NB4 (cell line): ENCODE data around the gene PRAMEF8.
"Not testable (repeated sequence)": the region's sequence is repeated elsewhere in the genome, so short reads cannot be mapped to it uniquely, and the experiment has no call there.

Source experiments
- CTCF ChIP-seq: IDR thresholded peaks from one replicate; pipeline ENCODE4 v1.5.1; 2012; ENCODE audit warnings: low read depth, low read length
- MAX ChIP-seq: IDR thresholded peaks from 2 replicates; pipeline ENCODE4 v1.6.1; 2011; ENCODE audit warnings: low read depth, low read length
- MYC ChIP-seq: IDR thresholded peaks from 2 replicates; pipeline ENCODE4 v1.6.1; 2011; ENCODE audit warnings: low read depth, low read length
- POLR2A ChIP-seq: IDR thresholded peaks from 2 replicates; pipeline ENCODE4 v1.6.1; 2011; ENCODE audit warnings: mild to moderate bottlenecking; ENCODE audit not compliant: insufficient read length; ENCODE audit errors: extremely low read depth

- TF ChIP-seq CTCF, MAX, POLR2A, MYC: not testable (repeated sequence)
Measured at GRCh38 chr1:13297216-13297931, 12.4 kb upstream of the PRAMEF8 start.
